IMR-90 (cell line): ENCODE results near the gene CD7. TPM values are rescaled to one million over a fixed set of nuclear protein-coding genes. Genes with fewer than 3 reads are reported as not detected.

ENCODE experiments used
- ATAC-seq: fragments of 200-7000 bp; cut with Tn5 transposase; 2 replicates; pipeline ENCODE4 v1.9.1; 2020; ENCODE audit warnings: low read depth, mild to moderate bottlenecking, moderate library complexity
- BruUV-seq: library from RNA; stranded (reverse); fragments of 400-500 nt; replicated peaks from 2 replicates; lab custom pipeline; 2021; lab: Mats Ljungman, UMichigan
- CTCF ChIA-PET: fragments of 300-600 bp; formaldehyde crosslinking; extraction: SDS; loops from one replicate; lab custom pipeline; 2021; ENCODE audit warnings: antibody characterized with exemption; lab: Yijun Ruan, JAX
- POLR2A ChIA-PET: fragments of 300-600 bp; sonication (Branson Sonifier 250); formaldehyde crosslinking; loops from one replicate; lab custom pipeline; 2022; ENCODE audit warnings: antibody characterized with exemption; ENCODE audit not compliant: unreplicated experiment; lab: Charles Lee
- DNase-seq: peaks from one replicate; pipeline ENCODE4 v3.0.0; 2013
- H2AFZ ChIP-seq: replicated peaks from 2 replicates; pipeline ENCODE3; 2013; ENCODE audit warnings: low read length, mild to moderate bottlenecking; ENCODE audit not compliant: poor library complexity
- H2AK5ac ChIP-seq: 2 replicates; pipeline ENCODE4 v1.6.1; 2013; ENCODE audit warnings: low read depth, low read length, inconsistent platforms
- H2AK9ac ChIP-seq: replicated peaks from 2 replicates; pipeline ENCODE3; 2013; ENCODE audit warnings: mild to moderate bottlenecking, low read depth, low read length, moderate library complexity; ENCODE audit not compliant: poor library complexity
- H2BK120ac ChIP-seq: 2 replicates; pipeline ENCODE4 v1.6.1; 2013; ENCODE audit warnings: low read depth, low read length, inconsistent platforms
- H2BK15ac ChIP-seq: 3 replicates; pipeline ENCODE4 v1.6.1; 2013; ENCODE audit warnings: low read depth, low read length, inconsistent platforms
- H2BK20ac ChIP-seq: 2 replicates; pipeline ENCODE4 v1.6.1; 2013; ENCODE audit warnings: low read depth, mild to moderate bottlenecking, inconsistent platforms, low read length, moderate library complexity
- H2BK5ac ChIP-seq: 2 replicates; pipeline ENCODE4 v1.6.1; 2013; ENCODE audit warnings: mild to moderate bottlenecking, low read depth, low read length, inconsistent platforms; ENCODE audit not compliant: poor library complexity, severe bottlenecking
- H3K14ac ChIP-seq: replicated peaks from 2 replicates; pipeline ENCODE4 v1.6.1; 2013; ENCODE audit warnings: low read depth, low read length, inconsistent platforms
- H3K18ac ChIP-seq: 2 replicates; pipeline ENCODE4 v1.6.1; 2013; ENCODE audit warnings: low read depth, low read length, control low read depth
- H3K23ac ChIP-seq: 2 replicates; pipeline ENCODE4 v1.6.1; 2013; ENCODE audit warnings: low read depth, low read length, inconsistent platforms
- H3K27ac ChIP-seq: 2 replicates; pipeline ENCODE4 v1.5.1; 2013; ENCODE audit warnings: mild to moderate bottlenecking, control low read depth, low read length; ENCODE audit not compliant: insufficient read depth
- H3K27me3 ChIP-seq: 2 replicates; pipeline ENCODE4 v1.6.1; 2013; ENCODE audit warnings: low read length; ENCODE audit not compliant: control insufficient read depth, insufficient read depth
- H3K36me3 ChIP-seq: 2 replicates; pipeline ENCODE4 v1.6.1; 2013; ENCODE audit warnings: low read length, mixed read lengths; ENCODE audit not compliant: control insufficient read depth, insufficient read depth
- H3K4ac ChIP-seq: 2 replicates; pipeline ENCODE4 v1.6.1; 2013; ENCODE audit warnings: low read depth, low read length, inconsistent platforms
- H3K4me1 ChIP-seq: 2 replicates; pipeline ENCODE4 v1.6.1; 2013; ENCODE audit warnings: low read length, mixed read lengths; ENCODE audit not compliant: control insufficient read depth, insufficient read depth
- H3K4me2 ChIP-seq: 2 replicates; pipeline ENCODE4 v1.6.1; 2013; ENCODE audit warnings: low read depth, mild to moderate bottlenecking, control low read depth, low read length, moderate library complexity
- H3K4me3 ChIP-seq: 2 replicates; pipeline ENCODE4 v1.5.1; 2013; ENCODE audit warnings: low read depth, mild to moderate bottlenecking, control low read depth, low read length, moderate library complexity; ENCODE audit not compliant: insufficient read depth
- H3K56ac ChIP-seq: 2 replicates; pipeline ENCODE4 v1.6.1; 2013; ENCODE audit warnings: low read length, inconsistent platforms; ENCODE audit not compliant: insufficient read depth; ENCODE audit errors: extremely low read depth
- H3K79me1 ChIP-seq, 2 experiments: 2 replicates each; pipeline ENCODE4 v1.6.1; 2013; ENCODE audit warnings: low read length in 2 of 2, inconsistent platforms in 1 of 2, low read depth in 1 of 2
- H3K9ac ChIP-seq: 2 replicates; pipeline ENCODE4 v1.6.1; 2013; ENCODE audit warnings: low read depth, low read length, control low read depth
- H3K9me1 ChIP-seq: 2 replicates; pipeline ENCODE4 v1.6.1; 2013; ENCODE audit warnings: low read length, inconsistent platforms; ENCODE audit not compliant: insufficient read depth
- H3K9me3 ChIP-seq: 2 replicates; pipeline ENCODE4 v1.6.1; 2013; ENCODE audit warnings: low read length; ENCODE audit not compliant: control insufficient read depth, insufficient read depth
- H4K20me1 ChIP-seq: 2 replicates; pipeline ENCODE4 v1.6.1; 2013; ENCODE audit warnings: low read length, inconsistent platforms; ENCODE audit not compliant: insufficient read depth
- H4K5ac ChIP-seq: 2 replicates; pipeline ENCODE4 v1.6.1; 2013; ENCODE audit warnings: mild to moderate bottlenecking, low read depth, low read length, control low read depth
- H4K8ac ChIP-seq, 2 experiments: 2 replicates each; pipeline ENCODE4 v1.6.1; 2013; ENCODE audit warnings: low read depth in 2 of 2, low read length in 2 of 2, control low read depth in 1 of 2, inconsistent platforms in 1 of 2
- H4K91ac ChIP-seq: 2 replicates; pipeline ENCODE4 v1.6.1; 2013; ENCODE audit warnings: low read depth, low read length, inconsistent platforms; ENCODE audit not compliant: insufficient read depth
- CHD1 ChIP-seq: IDR thresholded peaks from 2 replicates; pipeline ENCODE4 v1.6.1; 2012; ENCODE audit warnings: low read depth, low read length, improper control_type of control experiment
- CTCF ChIP-seq: conservative IDR thresholded peaks from 2 replicates; pipeline ENCODE4 v1.5.1; 2012; ENCODE audit warnings: mild to moderate bottlenecking, low read depth, low read length, improper control_type of control experiment
- FOS ChIP-seq: fragments of 150-350 bp; IDR thresholded peaks from 2 replicates; pipeline ENCODE4 v1.6.1; 2016; ENCODE audit warnings: low read depth, low read length
- MAFK ChIP-seq: IDR thresholded peaks from 2 replicates; pipeline ENCODE4 v1.6.1; 2012; ENCODE audit warnings: low read depth, low read length, improper control_type of control experiment
- MAZ ChIP-seq: IDR thresholded peaks from 2 replicates; pipeline ENCODE4 v1.6.1; 2012; ENCODE audit warnings: low read depth, mild to moderate bottlenecking, low read length, improper control_type of control experiment, moderate library complexity, borderline replicate concordance
- NFE2L2 ChIP-seq: fragments of 150-350 bp; IDR thresholded peaks from 2 replicates; pipeline ENCODE4 v1.6.1; 2016; ENCODE audit warnings: low read depth, mild to moderate bottlenecking, low read length
- RAD21 ChIP-seq: IDR thresholded peaks from 2 replicates; pipeline ENCODE4 v1.6.1; 2012; ENCODE audit warnings: low read length, improper control_type of control experiment
- SMC3 ChIP-seq: fragments of 150-350 bp; IDR thresholded peaks from 2 replicates; pipeline ENCODE4 v1.6.1; 2016; ENCODE audit warnings: low read depth, mild to moderate bottlenecking, antibody characterized with exemption, low read length, moderate library complexity
- WGBS, 2 experiments: methylation state at CpG; one replicate each; pipeline versions ENCODE4 v1.1.5 to v1.1.7; 2013; ENCODE audit warnings: missing lambda C conversion rate in 2 of 2; ENCODE audit not compliant: insufficient read length in 1 of 2; ENCODE audit errors: extremely low coverage in 2 of 2; 5-methylcytosine and 5-hydroxymethylcytosine counted together
- dilution Hi-C: fragments of 300-500 bp; cut with HindIII; formaldehyde crosslinking; loops from one replicate; pipeline ENCODE4 v1.14.3; 2018; ENCODE audit warnings: low sequenced_read_pairs; ENCODE audit not compliant: unreplicated experiment
- in situ Hi-C: fragments of 300-500 bp; cut with MboI; formaldehyde crosslinking; loops from 3 replicates; pipeline ENCODE4 v1.14.3; 2019; ENCODE audit warnings: low sequenced_read_pairs, inconsistent platforms, mixed read lengths
- intact Hi-C: fragments of 100-400 bp; cut with micrococcal nuclease; formaldehyde crosslinking; loops from 2 replicates; pipeline ENCODE4 v1.10.0; 2022
- polyA plus RNA-seq, 3 experiments: library from polyadenylated mRNA; depleted of rRNA; stranded (reverse); fragments of >200 nt; gene quantifications; 2 replicates each; pipeline ENCODE4 v1.2.3, GENCODE V29; 2012; ENCODE audit warnings: low replicate concordance in 1 of 3
- total RNA-seq: library from RNA; depleted of rRNA; stranded (reverse); fragments of >200 nt; gene quantifications from 2 replicates; pipeline ENCODE4 v1.2.3, GENCODE V29; 2012

CD7 gene
- total and polyA plus RNA-seq, 2 of the 4 experiments (the other 2 are of a cell fraction): not detected

GRCh38 chr17:82304826-82305726 is 12.3 kb downstream of the CD7 start:
- Histone ChIP-seq H2BK15ac (no peak overlapping the region), H3K4me1 (peaks cover 3% of the 10 kb centered on the region; the same call in 1 of the 2 replicates), H3K14ac (no peak overlapping the region), H4K20me1 (0 out of 2 replicates have a peak, but pooled peaks cover 4% of the 10 kb centered on the region), H3K9me1 (no peaks in the 10 kb centered on the region), H3K56ac (no peak overlapping the region), H3K27ac (no peak overlapping the region), H3K18ac (no peak overlapping the region), H2AK9ac (no peak overlapping the region), H4K5ac (no peak overlapping the region), H3K27me3 (peaks cover 16% of the 10 kb centered on the region), H3K36me3 (no peaks in the 10 kb centered on the region), H4K8ac (no peak overlapping the region), H4K91ac (no peak overlapping the region), H3K4me3 (no peak overlapping the region), H2AFZ (peak overlapping the region; percentile 51), H3K9me3 (no peaks in the 10 kb centered on the region), H3K4me2 (no peak overlapping the region), H3K4ac (no peak overlapping the region), H3K23ac (no peak overlapping the region), H3K79me1 (no peaks in the 10 kb centered on the region), H2BK20ac (no peak overlapping the region), H2BK120ac (no peak overlapping the region), H2BK5ac (no peak overlapping the region), H2AK5ac (no peak overlapping the region), H3K9ac (no peak overlapping the region)
- no TSS peak for BruUV-seq
- TF ChIP-seq CHD1 (no peak), CTCF (no peak), MAFK (no peak), RAD21 (no peak), MAZ (no peak), SMC3 (no peak), FOS (no peak), NFE2L2 (no peak)
- intact Hi-C loops (no loop called here), dilution Hi-C loops (no loop called here), in situ Hi-C loops (no loop called here)
- DNase-seq: no peak
- ChIA-PET CTCF (no interaction called here), POLR2A (interaction anchor here (0.5 kb wide), 1 partner anchor 796 kb away, joined by 3 read pairs; no protein-coding TSS in a partner anchor)
- ATAC-seq: no peak
- WGBS, 2 experiments: 76% methylated on average over 8 of the region's 23 CpGs; no CpG with 5 or more reads in 1 of the 2 experiments
